22Rv1 (cell line): ENCODE results near the gene EEF2.
A peak's percentile ranks its signal among the peaks of the same experiment; 100 is the strongest.

Experiments
- H3K27ac ChIP-seq: fragments of 450-650 bp; 2 replicates; pipeline ENCODE4 v1.5.1; 2017
- ZFX ChIP-seq: fragments of 450-650 bp; IDR thresholded peaks from 2 replicates; pipeline ENCODE4 v1.6.1; 2017; ENCODE audit warnings: antibody characterized with exemption, borderline replicate concordance
- TF ChIP-seq, protein P1 (sequence below): fragments of 450-650 bp; IDR thresholded peaks from 2 replicates; pipeline ENCODE4 v1.5.1; 2017; ENCODE audit warnings: mild to moderate bottlenecking

Gene EEF2

GRCh38 chr19:3976495-3977241 is 8.6 kb downstream of the EEF2 start:
- H3K27ac ChIP-seq, result 0 out of 2 replicates have a peak overlapping the region, but pooled peaks have one; percentile 4
- TF ChIP-seq, protein P1, sequence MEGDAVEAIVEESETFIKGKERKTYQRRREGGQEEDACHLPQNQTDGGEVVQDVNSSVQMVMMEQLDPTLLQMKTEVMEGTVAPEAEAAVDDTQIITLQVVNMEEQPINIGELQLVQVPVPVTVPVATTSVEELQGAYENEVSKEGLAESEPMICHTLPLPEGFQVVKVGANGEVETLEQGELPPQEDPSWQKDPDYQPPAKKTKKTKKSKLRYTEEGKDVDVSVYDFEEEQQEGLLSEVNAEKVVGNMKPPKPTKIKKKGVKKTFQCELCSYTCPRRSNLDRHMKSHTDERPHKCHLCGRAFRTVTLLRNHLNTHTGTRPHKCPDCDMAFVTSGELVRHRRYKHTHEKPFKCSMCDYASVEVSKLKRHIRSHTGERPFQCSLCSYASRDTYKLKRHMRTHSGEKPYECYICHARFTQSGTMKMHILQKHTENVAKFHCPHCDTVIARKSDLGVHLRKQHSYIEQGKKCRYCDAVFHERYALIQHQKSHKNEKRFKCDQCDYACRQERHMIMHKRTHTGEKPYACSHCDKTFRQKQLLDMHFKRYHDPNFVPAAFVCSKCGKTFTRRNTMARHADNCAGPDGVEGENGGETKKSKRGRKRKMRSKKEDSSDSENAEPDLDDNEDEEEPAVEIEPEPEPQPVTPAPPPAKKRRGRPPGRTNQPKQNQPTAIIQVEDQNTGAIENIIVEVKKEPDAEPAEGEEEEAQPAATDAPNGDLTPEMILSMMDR, result no peak
- TF ChIP-seq ZFX, result no peak

GRCh38 chr19:3975637-3976087 is 9.6 kb downstream of the EEF2 start:
- 0 out of 2 replicates have a peak overlapping the region, but pooled peaks have one; percentile 12 for H3K27ac ChIP-seq
- TF ChIP-seq, protein P1, result no peak
- TF ChIP-seq ZFX, result no peak

DNA sequence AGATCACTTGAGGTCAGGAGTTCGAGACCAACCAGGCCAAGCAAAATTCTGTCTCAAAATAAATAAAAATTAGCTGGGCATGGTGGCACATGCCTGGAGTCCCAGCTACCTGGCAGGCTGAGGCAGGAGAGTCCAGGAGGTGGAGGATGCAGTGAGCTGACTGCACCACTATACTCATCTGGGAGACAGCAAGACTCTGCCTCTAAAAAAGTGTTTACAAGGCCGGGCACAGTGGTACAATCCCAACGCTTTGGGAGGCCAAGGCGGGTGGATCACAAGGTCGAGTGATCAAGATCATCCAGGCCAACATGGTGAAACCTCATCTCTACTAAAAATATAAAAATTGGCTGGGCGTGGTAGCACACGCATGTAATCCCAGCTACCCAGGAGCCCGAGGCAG is 10.1 kb downstream of the EEF2 start:
- no peak for TF ChIP-seq ZFX
- TF ChIP-seq, protein P1, result no peak
- 0 out of 2 replicates have a peak overlapping the region, but pooled peaks have one; percentile 12 for H3K27ac ChIP-seq

DNA sequence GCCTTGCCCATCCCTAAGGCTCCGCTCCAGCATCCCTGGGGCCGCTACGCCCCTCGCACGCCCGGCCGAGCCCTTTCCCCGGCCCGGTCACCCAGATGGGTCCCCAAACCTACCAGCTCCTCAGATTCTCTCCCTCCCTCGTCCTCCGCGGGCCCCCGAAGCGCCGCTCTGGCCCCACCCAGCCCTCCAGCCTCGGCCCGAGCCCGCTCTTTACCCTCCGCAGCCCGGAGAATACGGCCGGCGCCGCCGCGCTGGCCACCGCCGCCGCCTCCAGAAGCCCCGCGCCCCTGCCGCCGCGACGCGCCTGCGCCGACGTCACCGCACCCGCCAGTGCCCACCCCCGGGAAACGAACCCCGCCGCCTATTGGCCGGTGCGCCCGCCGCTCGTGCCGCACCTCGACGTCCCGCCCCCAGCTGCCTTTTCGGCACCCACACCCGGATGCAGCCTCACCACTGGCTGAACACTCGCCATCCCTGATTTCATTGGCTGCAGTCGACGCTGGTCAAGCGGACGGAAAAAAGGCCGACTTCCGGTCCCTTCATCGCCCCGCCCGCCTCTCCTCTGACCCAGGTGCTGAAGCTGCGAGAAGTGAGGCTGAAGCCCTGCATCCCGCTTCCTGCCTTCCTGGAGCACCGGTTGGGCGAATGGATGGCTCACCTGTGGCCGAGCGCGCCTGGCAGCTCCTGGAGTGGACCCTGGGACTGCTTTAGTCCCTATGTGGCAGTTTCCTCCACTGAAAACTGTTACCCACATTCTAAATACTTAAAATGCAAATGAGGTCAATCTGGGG is 14.3 kb downstream of the EEF2 start, which contains the start of gene DAPK3:
TSS of gene DAPK3 (minus strand) at position 292 of the 791 bp plus-strand sequence. CDS start 1,364 bp downstream, outside the sequence.
- TF ChIP-seq, protein P1, result no peak
- no peak for TF ChIP-seq ZFX
- peak within 1 kb of the TSS; percentile 80 for H3K27ac ChIP-seq

GRCh38 chr19:3970313-3970807 is 14.9 kb downstream of the EEF2 start:
- peak overlapping the region; percentile 80 for H3K27ac ChIP-seq
- TF ChIP-seq ZFX, result no peak
- TF ChIP-seq, protein P1, result no peak

GRCh38 chr19:3969435-3970312 is 15.6 kb downstream of the EEF2 start:
- peak overlapping the region; percentile 80 for H3K27ac ChIP-seq
- TF ChIP-seq, protein P1, result peak; percentile 17
- no peak for TF ChIP-seq ZFX
